Measurements from ENCODE around the gene SLC2A8. TPM values are rescaled to one million over a fixed set of nuclear protein-coding genes. Genes with fewer than 3 reads are reported as not detected.

The SLC2A8 gene
- total RNA-seq, 2 donors from 2014 or later = 3.0 to 4.3 TPM

- Mint-ChIP-seq H3K4me1 (peaks cover 25% of the 10 kb centered on the region), H3K27ac (peak overlapping the region; percentile 95), H3K4me3 (peak overlapping the region; percentile 94), H3K36me3 (ENCODE audit: low read depth) (peaks cover 12% of the 10 kb centered on the region), H3K27me3 (no peaks in the 10 kb centered on the region)
- ATAC-seq = no peak
- peak; percentile 18 to 22 (median 19) for DNase-seq
- peaks cover 2% of the 10 kb centered on the region for H3K9me3 ChIP-seq (ENCODE audit: control insufficient read depth, low read length, poor library complexity, severe bottlenecking)
These were observed 55.1 kb downstream of the SLC2A8 start for GRCh38 chr9:127451858-127452656.

GRCh38 chr9:127452691-127453090, 55.7 kb downstream of the SLC2A8 start:
- ATAC-seq (no peak), DNase-seq (no peak)
- H3K27ac Mint-ChIP-seq = no peak overlapping the region
- peaks cover 8% of the 10 kb centered on the region for H3K36me3 Mint-ChIP-seq (ENCODE audit: low read depth)
- peaks cover 25% of the 10 kb centered on the region for H3K4me1 Mint-ChIP-seq
- peaks cover 2% of the 10 kb centered on the region for H3K9me3 ChIP-seq (ENCODE audit: control insufficient read depth, low read length, poor library complexity, severe bottlenecking)
- peak overlapping the region; percentile 94 for H3K4me3 Mint-ChIP-seq
- no peaks in the 10 kb centered on the region for H3K27me3 Mint-ChIP-seq

GRCh38 chr9:127455324-127455992, 58.5 kb downstream of the SLC2A8 start:
- no peaks in the 10 kb centered on the region for H3K27me3 Mint-ChIP-seq
- peaks cover 10% of the 10 kb centered on the region for H3K4me1 Mint-ChIP-seq
- no peak for ATAC-seq
- H3K36me3 Mint-ChIP-seq (ENCODE audit: low read depth) = peaks cover 3% of the 10 kb centered on the region
- H3K9me3 ChIP-seq (ENCODE audit: control insufficient read depth, low read length, poor library complexity, severe bottlenecking) = peaks cover 2% of the 10 kb centered on the region
- no peak overlapping the region for H3K27ac Mint-ChIP-seq
- H3K4me3 Mint-ChIP-seq = no peak overlapping the region
- no peak for DNase-seq

GRCh38 chr9:127457191-127457878, 60.4 kb downstream of the SLC2A8 start:
- DNase-seq = no peak
- peaks cover 3% of the 10 kb centered on the region for H3K36me3 Mint-ChIP-seq (ENCODE audit: low read depth)
- no peaks in the 10 kb centered on the region for H3K27me3 Mint-ChIP-seq
- H3K4me1 Mint-ChIP-seq = peaks cover 7% of the 10 kb centered on the region
- H3K27ac Mint-ChIP-seq = no peak overlapping the region
- H3K4me3 Mint-ChIP-seq = no peak overlapping the region
- H3K9me3 ChIP-seq (ENCODE audit: control insufficient read depth, low read length, poor library complexity, severe bottlenecking) = no peaks in the 10 kb centered on the region
- ATAC-seq = no peak

Other genes with a start within 250 kb of the SLC2A8 start
- gene GARNL3, start 132.4 kb upstream of the SLC2A8 start, total RNA-seq = 1 to 10 TPM; 2.0 to 2.5 TPM
- 1 to 10 TPM; 7.9 to 8.4 TPM for gene ZNF79, start 27.2 kb downstream of the SLC2A8 start, total RNA-seq
- gene RPL12, start 54.2 kb downstream of the SLC2A8 start, total RNA-seq = 1,000 to 10,000 TPM; 1,506 to 1,597 TPM
- 10 to 100 TPM; 19.6 to 22.2 TPM for gene LRSAM1, start 54.3 kb downstream of the SLC2A8 start, total RNA-seq
- 1 to 10 TPM; 6.3 to 8.4 TPM for gene STXBP1, start 215.1 kb downstream of the SLC2A8 start, total RNA-seq

Measured in T-helper 17 cell (primary cell).